Measurements from ENCODE around the gene APBB2.

- TF ChIP-seq CTCF (IDR thresholded peaks at IDR 0.05) (no peak), POLR2A (IDR thresholded peaks at IDR 0.05) (no peak)
Measured at GRCh38 chr4:40856840-40857362, 357.4 kb downstream of the APBB2 start.

Measured in heart left ventricle (tissue), 13 donors.